ENCODE data around the gene WWOX. TPM values are rescaled to one million over a fixed set of nuclear protein-coding genes. Genes with fewer than 3 reads are reported as not detected.

WWOX gene
- total RNA-seq, 1 experiment from 2014 or later = 15.6 TPM

DNA sequence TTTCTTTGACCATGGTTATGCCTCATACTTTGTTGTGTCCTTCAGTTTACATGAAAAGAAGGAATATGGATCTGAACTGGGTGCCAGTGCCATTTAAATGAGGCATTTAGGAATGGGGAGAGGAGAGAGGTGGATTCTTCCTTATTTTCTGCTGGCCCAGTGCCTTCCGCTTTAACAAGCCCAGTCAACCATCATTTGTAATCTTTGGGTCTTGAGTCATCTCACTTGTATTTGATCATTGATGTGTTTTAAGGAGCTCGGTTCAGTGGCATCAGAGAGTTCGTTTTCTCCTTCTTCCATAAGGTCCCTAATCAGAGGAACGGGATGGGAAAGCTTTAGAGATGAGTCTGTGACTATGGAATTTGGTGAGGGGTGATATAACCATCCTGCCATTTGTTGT lies 334.9 kb downstream of the WWOX start:
- Histone ChIP-seq H3K4ac (ENCODE audit: low read depth, low read length) (no peak overlapping the region), H3K14ac (ENCODE audit: insufficient read depth, low read length) (no peak overlapping the region), H4K91ac (ENCODE audit: insufficient read length, low read depth, low read length) (no peak overlapping the region), H3K23ac (ENCODE audit: insufficient read length, low read depth, low read length) (no peak overlapping the region), H3K79me2 (ENCODE audit: insufficient read depth, low read length) (no peaks in the 10 kb centered on the region), H3K4me2 (ENCODE audit: insufficient read depth, insufficient read length, low read length) (no peak overlapping the region), H3T11ph (ENCODE audit: low read length) (no peak overlapping the region), H3K27ac (ENCODE audit: insufficient read length, low read depth, low read length) (no peak overlapping the region), H3K18ac (ENCODE audit: insufficient read length, low read depth, low read length) (no peak overlapping the region), H2AFZ (ENCODE audit: low read length) (no peak overlapping the region), H3K23me2 (ENCODE audit: insufficient read length, low read depth, low read length, poor library complexity, severe bottlenecking) (no peaks in the 10 kb centered on the region), H3K4me1 (ENCODE audit: insufficient read depth, low read length) (no peaks in the 10 kb centered on the region; the same call in 1 of the 2 replicates), H2BK5ac (ENCODE audit: insufficient read length, low read length) (no peak overlapping the region), H2BK120ac (ENCODE audit: low read depth, low read length, poor library complexity, severe bottlenecking) (no peak overlapping the region), H4K20me1 (ENCODE audit: control insufficient read depth, insufficient read depth, insufficient read length) (no peaks in the 10 kb centered on the region), H3K9ac (ENCODE audit: extremely low read depth, insufficient read length, low read length) (no peak overlapping the region), H3K56ac (ENCODE audit: insufficient read length, low read depth, low read length) (no peak overlapping the region), H4K5ac (ENCODE audit: insufficient read length, low read depth, low read length) (no peak overlapping the region), H2BK12ac (ENCODE audit: insufficient read length, low read depth, low read length) (no peak overlapping the region), H2BK15ac (ENCODE audit: low read depth, low read length) (no peak overlapping the region), H4K8ac (replicated peaks; ENCODE audit: insufficient read length, low read depth, low read length) (no peak overlapping the region), H3K27me3 (ENCODE audit: insufficient read depth, low read length) (no peaks in the 10 kb centered on the region), H3K79me1 (ENCODE audit: insufficient read depth, low read depth, low read length, poor library complexity, severe bottlenecking) (no peaks in the 10 kb centered on the region), H3K9me3 (ENCODE audit: control insufficient read depth, low read depth, low read length) (no peaks in the 10 kb centered on the region), H2BK20ac (ENCODE audit: low read depth, low read length, poor library complexity, severe bottlenecking) (no peak overlapping the region), H2AK5ac (ENCODE audit: insufficient read length, low read length) (no peak overlapping the region)
- Mint-ChIP-seq H3K27me3 (ENCODE audit: low read depth) (no peaks in the 10 kb centered on the region), H3K27ac (no peak overlapping the region), H3K9me3 (no peaks in the 10 kb centered on the region), H3K4me3 (no peak overlapping the region), H3K36me3 (ENCODE audit: insufficient read depth in 1 of 3, low read depth in 3 of 3) (no peaks in the 10 kb centered on the region), H3K4me1 (peaks cover 4 to 8% of the 10 kb centered on the region in 2 experiments; a peak in 2 of 4 replicates)
- WGBS (ENCODE audit: extremely low coverage, insufficient read length, low lambda C conversion rate) = no CpG with 5 or more reads among the region's 4 CpGs
- no peak for DNase-seq
- TF ChIP-seq CTCF (conservative IDR thresholded peaks at IDR 0.05) = no peak
